B cell (primary cell): Measurements from ENCODE around the gene SPATA19. TPM values are rescaled to one million over a fixed set of nuclear protein-coding genes. Genes with fewer than 3 reads are reported as not detected.

ENCODE experiments used
- ATAC-seq: fragments of 200-7000 bp; cut with Tn5 transposase; one replicate; pipeline ENCODE4 v1.10.0; 2021; ENCODE audit warnings: low read depth, mild to moderate bottlenecking, moderate number of reproducible peaks, moderate library complexity
- CTCF ChIA-PET: fragments of 350-600 bp; sonication (Branson Sonifier 250); formaldehyde crosslinking; loops from one replicate; lab custom pipeline; 2021; ENCODE audit warnings: antibody characterized with exemption, inconsistent platforms; lab: Charles Lee
- POLR2A ChIA-PET: fragments of 350-600 bp; sonication (Branson Sonifier 250); formaldehyde crosslinking; loops from one replicate; lab custom pipeline; 2021; ENCODE audit warnings: antibody characterized with exemption; lab: Charles Lee
- DNase-seq: peaks from one replicate; pipeline ENCODE4 v3.0.0; 2013
- H2AFZ ChIP-seq: 2 replicates; pipeline ENCODE4 v1.6.1; 2012; ENCODE audit warnings: mild to moderate bottlenecking, low read depth, low read length; ENCODE audit not compliant: insufficient read depth, poor library complexity, severe bottlenecking
- H3K27ac ChIP-seq, 2 donors: 1 replicate in 1 of 2; 2 replicates in 1 of 2; pipeline ENCODE4 v1.5.1; 2012 to 2013; ENCODE audit warnings: low read length in 2 of 2, mild to moderate bottlenecking in 2 of 2, moderate library complexity in 1 of 2
- H3K27me3 ChIP-seq, 4 experiments: fragments of 200-600 bp in 1 of 4; sonication (generic) in 1 of 4; replicated peaks in 1 of 4; 1 replicate in 2 of 4; 2 replicates in 2 of 4; pipeline versions ENCODE4 v1.6.1 to v1.7.0; 2013 to 2016; ENCODE audit warnings: low read length in 3 of 4, mild to moderate bottlenecking in 2 of 4, mixed read lengths in 1 of 4, moderate library complexity in 1 of 4; ENCODE audit not compliant: insufficient read depth in 4 of 4, control insufficient read depth in 3 of 4; ENCODE audit errors: control extremely low read depth in 1 of 4
- H3K36me3 ChIP-seq, 2 experiments: replicated peaks in 1 of 2; 1 replicate in 1 of 2; 2 replicates in 1 of 2; pipeline versions ENCODE4 v1.6.1 to v1.7.1; 2013; ENCODE audit warnings: low read length in 1 of 2; ENCODE audit not compliant: insufficient read depth in 2 of 2, control insufficient read depth in 1 of 2; ENCODE audit errors: control extremely low read depth in 1 of 2, extremely low read depth in 1 of 2
- H3K4me1 ChIP-seq, 2 donors: fragments of 200-600 bp in 1 of 2; sonication (generic) in 1 of 2; 1 replicate in 1 of 2; 2 replicates in 1 of 2; pipeline versions ENCODE4 v1.5.1 to v1.6.1; 2013 to 2017; ENCODE audit warnings: low read length in 2 of 2; ENCODE audit not compliant: control insufficient read depth in 2 of 2, insufficient read depth in 2 of 2
- H3K4me2 ChIP-seq: replicated peaks from 2 replicates; pipeline ENCODE3; 2012; ENCODE audit warnings: mild to moderate bottlenecking, low read depth, low read length; ENCODE audit not compliant: poor library complexity, severe bottlenecking
- H3K4me3 ChIP-seq, 5 experiments: fragments of 200-600 bp in 1 of 5; sonication (generic) in 1 of 5; 1 replicate in 3 of 5; 2 replicates in 2 of 5; pipeline versions ENCODE4 v1.5.1 to v1.7.0; 2011 to 2016; ENCODE audit warnings: low read length in 4 of 5, mild to moderate bottlenecking in 4 of 5, low read depth in 2 of 5, control low read depth in 1 of 5, moderate library complexity in 1 of 5; ENCODE audit not compliant: insufficient read depth in 1 of 5; ENCODE audit errors: control extremely low read depth in 1 of 5, extremely low read depth in 1 of 5
- H3K79me2 ChIP-seq: fragments of 200-600 bp; sonication (generic); one replicate; pipeline ENCODE4 v1.6.0; 2016; ENCODE audit warnings: low read length; ENCODE audit not compliant: control insufficient read depth, insufficient read depth
- H3K9ac ChIP-seq: fragments of 200-600 bp; sonication (generic); 2 replicates; pipeline ENCODE4 v1.6.1; 2017; ENCODE audit warnings: mild to moderate bottlenecking, low read length, moderate library complexity
- H3K9me3 ChIP-seq, 3 donors: one replicate each; pipeline versions ENCODE4 v1.6.1 to v1.7.1; 2013; ENCODE audit warnings: low read length in 2 of 3; ENCODE audit not compliant: control insufficient read depth in 2 of 3, insufficient read depth in 1 of 3; ENCODE audit errors: control extremely low read depth in 1 of 3
- H4K20me1 ChIP-seq: 2 replicates; pipeline ENCODE4 v1.6.0; 2012; ENCODE audit warnings: mild to moderate bottlenecking, low read length; ENCODE audit not compliant: insufficient read depth, control insufficient read depth, poor library complexity, severe bottlenecking
- H3K27ac Mint-ChIP-seq: one replicate; pipeline ENCODE4 v1.8.0; 2021; ENCODE audit warnings: mixed read lengths
- H3K27me3 Mint-ChIP-seq: one replicate; pipeline ENCODE4 v1.8.0; 2021; ENCODE audit warnings: mixed read lengths
- H3K4me1 Mint-ChIP-seq: one replicate; pipeline ENCODE4 v1.8.0; 2021; ENCODE audit warnings: mixed read lengths
- H3K4me3 Mint-ChIP-seq: one replicate; pipeline ENCODE4 v1.8.0; 2021; ENCODE audit warnings: mixed read lengths
- H3K9me3 Mint-ChIP-seq: one replicate; pipeline ENCODE4 v1.8.0; 2022; ENCODE audit warnings: mixed read lengths; ENCODE audit not compliant: insufficient read depth
- CTCF ChIP-seq: fragments of 200-600 bp; IDR thresholded peaks from one replicate; pipeline ENCODE4 v1.8.0; 2022; ENCODE audit warnings: antibody characterized with exemption, mild to moderate bottlenecking
- EZH2 ChIP-seq: IDR thresholded peaks from 2 replicates; pipeline ENCODE4 v1.6.1; 2012; ENCODE audit warnings: borderline replicate concordance, low read depth, mild to moderate bottlenecking, moderate library complexity, low read length; ENCODE audit not compliant: insufficient read depth, poor library complexity, severe bottlenecking
- WGBS: methylation state at CpG from one replicate; pipeline ENCODE4 v1.1.5; 2013; ENCODE audit warnings: missing lambda C conversion rate; ENCODE audit not compliant: insufficient coverage; 5-methylcytosine and 5-hydroxymethylcytosine counted together
- intact Hi-C: fragments of 100-400 bp; cut with micrococcal nuclease; formaldehyde crosslinking; loops from one replicate; pipeline ENCODE4 v1.10.0; 2022
- polyA plus RNA-seq: library from polyadenylated mRNA; depleted of rRNA; stranded (reverse); fragments of >200 nt; gene quantifications from 2 replicates; pipeline ENCODE4 v1.2.3, GENCODE V29; 2012
- total RNA-seq, 2 donors: library from RNA; stranded (reverse); fragments of 120-200 nt in 1 of 2; gene quantifications; 1 replicate in 1 of 2; 2 replicates in 1 of 2; pipeline versions ENCODE4 v1.2.3 to v1.2.4, GENCODE V29; 2013 to 2022

SPATA19 gene
- total and polyA plus RNA-seq, 2 donors (not counting 1 experiment from before 2014, with no cell fraction given), result not detected

GRCh38 chr11:133826866-133827265, 18.4 kb downstream of the SPATA19 start:
- POLR2A ChIA-PET, result no interaction called here
- ATAC-seq (no peak), DNase-seq (no peak)
- no peaks in the 10 kb centered on the region for H3K4me1 Mint-ChIP-seq
- no peaks in the 10 kb centered on the region for H3K79me2 ChIP-seq
- no peak overlapping the region for H3K27ac ChIP-seq
- no peaks in the 10 kb centered on the region for H3K9me3 Mint-ChIP-seq
- no peaks in the 10 kb centered on the region for H4K20me1 ChIP-seq
- 65% methylated on average over 4 of the region's 4 CpGs for WGBS
- CTCF ChIA-PET, result interaction anchor here (0.8 kb wide), 1 partner anchor 8 kb away, joined by 4 read pairs; no protein-coding TSS in a partner anchor
- no peak overlapping the region for H3K4me3 ChIP-seq
- TF ChIP-seq CTCF (no peak), EZH2 (no peak)
- H3K27me3 Mint-ChIP-seq, result no peaks in the 10 kb centered on the region
- intact Hi-C loops, result no loop called here
- no peaks in the 10 kb centered on the region for H3K27me3 ChIP-seq
- no peaks in the 10 kb centered on the region for H3K4me1 ChIP-seq
- no peak overlapping the region for H3K27ac Mint-ChIP-seq
- H3K9me3 ChIP-seq, result peaks cover 0 to under 1% (median 0%) of the 10 kb centered on the region in 3 donors
- H3K36me3 ChIP-seq, result no peaks in the 10 kb centered on the region
- no peak overlapping the region for H3K4me2 ChIP-seq
- H2AFZ ChIP-seq, result no peak overlapping the region
- no peak overlapping the region for H3K9ac ChIP-seq
- no peak overlapping the region for H3K4me3 Mint-ChIP-seq

GRCh38 chr11:133825666-133826065, 19.6 kb downstream of the SPATA19 start:
- ChIA-PET POLR2A (no interaction called here), CTCF (no interaction called here)
- 58% methylated on average over 2 of the region's 3 CpGs for WGBS
- H3K27me3 ChIP-seq, result no peaks in the 10 kb centered on the region
- ATAC-seq (no peak), DNase-seq (no peak)
- Mint-ChIP-seq H3K27ac (no peak overlapping the region), H3K4me1 (no peaks in the 10 kb centered on the region), H3K9me3 (no peaks in the 10 kb centered on the region), H3K27me3 (no peaks in the 10 kb centered on the region), H3K4me3 (no peak overlapping the region)
- intact Hi-C loops, result no loop called here
- no peak overlapping the region for H3K9ac ChIP-seq
- H3K4me2 ChIP-seq, result no peak overlapping the region
- TF ChIP-seq EZH2, result no peak
- no peak for TF ChIP-seq CTCF
- peaks cover 0 to 3% (median 0%) of the 10 kb centered on the region in 3 donors for H3K9me3 ChIP-seq
- no peaks in the 10 kb centered on the region for H3K36me3 ChIP-seq
- H4K20me1 ChIP-seq, result no peaks in the 10 kb centered on the region
- no peak overlapping the region for H2AFZ ChIP-seq
- H3K27ac ChIP-seq, result no peak overlapping the region
- no peaks in the 10 kb centered on the region for H3K79me2 ChIP-seq
- H3K4me1 ChIP-seq, result no peaks in the 10 kb centered on the region
- H3K4me3 ChIP-seq, result no peak overlapping the region
